Spleen (tissue), 7 donors: Measurements from ENCODE around the gene RIMBP3C.
"Not testable (repeated sequence)": the region's sequence is repeated elsewhere in the genome, so short reads cannot be mapped to it uniquely, and the experiment has no call there.

Experiments used
- CTCF ChIP-seq, 11 experiments: fragments of 200-600 bp in 7 of 11; fragments of 450-650 bp in 4 of 11; sonication (generic) in 4 of 11; IDR thresholded peaks in 8 of 11; conservative IDR thresholded peaks in 3 of 11; 1 replicate in 7 of 11; 2 replicates in 4 of 11; pipeline versions ENCODE4 v1.4.0 to v1.8.0; 2016 to 2021; ENCODE audit warnings: antibody characterized with exemption in 11 of 11, inconsistent platforms in 4 of 11, mild to moderate bottlenecking in 1 of 11
- POLR2A ChIP-seq, 3 donors: fragments of 450-650 bp; IDR thresholded peaks; one replicate each; pipeline ENCODE4 v1.5.1; 2017; ENCODE audit warnings: antibody characterized with exemption in 3 of 3, mild to moderate bottlenecking in 1 of 3
- POLR2AphosphoS5 ChIP-seq, 3 donors: sonication (generic); formaldehyde crosslinking; IDR thresholded peaks; one replicate each; pipeline ENCODE4 v1.5.1; 2017; ENCODE audit warnings: antibody characterized with exemption in 3 of 3
- donor health status: DM: no; HTN: no; CAD: no; lungs with moderate emphysema.
- donor health status: DM: no; HTN: no; CAD: no.
- donor health status: DM: no; HTN: no; CAD: no.

DNA sequence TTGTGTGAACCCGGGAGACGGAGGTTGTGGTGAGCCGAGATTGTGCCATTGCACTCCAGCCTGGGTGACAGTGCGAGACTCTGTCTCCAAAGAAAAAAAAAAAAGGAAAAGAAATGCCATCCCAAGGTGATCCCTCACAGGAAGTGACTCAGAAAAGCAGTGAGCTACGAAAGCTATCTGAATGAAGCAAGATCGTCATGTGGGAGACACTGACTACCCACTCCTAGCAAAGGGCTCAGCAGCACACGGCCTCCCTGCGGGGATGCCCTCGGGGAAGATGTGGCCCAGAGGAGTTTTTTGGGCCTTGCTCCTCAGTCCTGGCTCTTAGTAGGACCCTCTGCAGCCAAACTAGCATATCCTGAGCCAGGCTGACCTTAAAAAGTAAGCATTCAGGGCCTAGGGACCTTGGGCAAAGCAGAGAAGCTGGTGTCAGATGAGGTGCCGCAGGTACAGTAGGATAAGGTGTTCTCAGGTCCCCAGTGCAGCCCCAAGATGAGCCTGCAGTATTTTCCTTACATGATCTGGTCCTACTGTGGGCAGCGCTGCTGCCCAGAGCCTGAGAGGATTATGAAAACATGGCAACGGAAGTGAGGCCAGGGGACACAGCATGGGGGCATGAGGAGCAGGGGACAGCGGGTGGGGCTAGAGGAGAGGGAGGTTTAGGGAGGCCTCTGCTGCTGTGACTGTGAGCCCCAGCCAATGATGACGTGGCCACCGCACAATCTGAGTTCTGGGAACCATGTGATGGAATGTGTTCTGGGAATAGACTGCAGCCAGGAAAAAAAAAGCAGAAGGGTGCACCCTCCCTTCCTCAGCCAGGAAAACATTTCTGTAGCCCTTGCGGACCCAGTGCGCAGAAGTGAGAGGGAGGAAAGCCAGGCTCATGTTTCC lies 6.6 kb downstream of the RIMBP3C start:
- not testable (repeated sequence) for TF ChIP-seq CTCF (IDR thresholded peaks at IDR 0.05 in 8 of 11, conservative IDR thresholded peaks at IDR 0.05 in 3 of 11); POLR2AphosphoS5 (IDR thresholded peaks at IDR 0.05); POLR2A (IDR thresholded peaks at IDR 0.05)
